ENCODE results near the gene FAM161A.

The FAM161A gene

GRCh38 chr2:61785583-61785982, 68.3 kb downstream of the FAM161A start:
- no peak for DNase-seq

- no peak for DNase-seq
Measured at GRCh38 chr2:61784643-61785042, 69.2 kb downstream of the FAM161A start.

GRCh38 chr2:61775956-61776570, 77.8 kb downstream of the FAM161A start:
- DNase-seq = no peak

Measured in NCI-H345 (cell line).